ENCODE measurements around the gene NFIB. TPM values are rescaled to one million over a fixed set of nuclear protein-coding genes. Genes with fewer than 3 reads are reported as not detected.

NFIB gene
- total and polyA plus RNA-seq, 2 donors (not counting 3 experiments of a cell fraction or from before 2014, with no cell fraction given): 26.4 to 174 TPM

DNA sequence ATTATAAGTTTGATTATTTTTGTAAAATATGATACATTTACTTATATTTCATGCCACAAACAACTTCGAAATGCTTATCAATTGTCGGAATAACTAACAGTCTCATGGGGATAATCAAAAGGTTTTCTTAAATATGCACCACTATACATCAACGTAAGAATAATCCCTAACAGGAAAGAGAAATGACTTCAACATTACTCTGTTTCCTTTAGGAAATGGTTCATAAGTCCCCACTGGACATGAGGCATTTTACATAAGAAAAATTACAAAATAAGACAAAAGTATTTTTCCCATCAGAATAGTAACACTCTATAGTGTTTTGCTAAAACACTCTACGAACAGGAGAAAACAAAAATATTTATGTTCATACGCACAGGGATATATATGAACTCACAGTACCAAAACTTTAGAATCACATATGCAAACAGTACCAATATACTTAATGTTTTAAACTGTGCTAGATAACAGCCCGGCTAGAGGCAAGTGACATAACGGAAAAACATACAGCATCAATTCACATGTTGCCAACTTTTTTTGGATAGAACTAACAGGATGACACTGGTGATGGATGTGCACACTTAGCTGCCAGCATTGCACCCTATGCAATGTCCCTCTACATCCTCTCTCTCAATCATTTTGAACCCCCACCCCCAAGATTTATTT is 120.5 kb downstream of the NFIB start:
- Histone ChIP-seq H3K9me3 (replicated peaks; ENCODE audit: control insufficient read depth, insufficient read depth, low read length) (no peaks in the 10 kb centered on the region), H3K27me3 (ENCODE audit: control insufficient read depth in 2 of 2, insufficient read depth in 2 of 2, low read length in 2 of 2) (no peaks in the 10 kb centered on the region), H4K20me1 (replicated peaks; ENCODE audit: control insufficient read depth, extremely low read depth, insufficient read depth, low read length) (no peaks in the 10 kb centered on the region), H3K4me1 (ENCODE audit: control insufficient read depth, extremely low read depth, insufficient read depth, low read length) (peaks cover 64% of the 10 kb centered on the region), H3K4me3 (replicated peaks in 1 of 3; ENCODE audit: insufficient read depth in 1 of 3, low read depth in 1 of 3, low read length in 3 of 3) (peak overlapping the region in 2 of 3 experiments; percentile 21 to 55), H3K36me3 (ENCODE audit: control insufficient read depth in 2 of 2, extremely low read depth in 1 of 2, insufficient read depth in 2 of 2, low read length in 2 of 2) (no peaks in the 10 kb centered on the region), H2AFZ (ENCODE audit: low read depth, low read length) (no peak overlapping the region), H3K9ac (replicated peaks; ENCODE audit: extremely low read depth, insufficient read depth, low read length) (peak overlapping the region; percentile 94), H3K79me2 (ENCODE audit: control insufficient read depth, insufficient read depth, low read length) (peaks cover 87% of the 10 kb centered on the region), H3K27ac (ENCODE audit: insufficient read depth, low read depth, low read length) (peak overlapping the region; percentile 97), H3K9me1 (replicated peaks; ENCODE audit: control insufficient read depth, extremely low read depth, insufficient read depth, low read length) (no peaks in the 10 kb centered on the region), H3K4me2 (ENCODE audit: insufficient read depth, low read length) (peak overlapping the region; percentile 95)
- DNase-seq (ENCODE audit: low read depth, low spot score) (peak; percentile 90), FAIRE-seq (peak; percentile 70)
- dilution Hi-C loops (cut with MboI; ENCODE audit: extremely low pct_ligation_motif_present, low sequenced_read_pairs): no loop called here
- intact Hi-C loops (cut with micrococcal nuclease): loop anchor here (1.0 to 10.0 kb wide), 6 partner anchors 38 to 159 kb away; partner anchors contain the start of gene NFIB
- ChIA-PET CTCF (interaction anchor here (2.3 kb wide), 1 partner anchor 10 kb away, joined by 7 read pairs; no protein-coding TSS in a partner anchor), POLR2A (no interaction called here)
- BruUV-seq (replicated peaks): no TSS peak
- TF ChIP-seq FOS (IDR thresholded peaks at IDR 0.05; ENCODE audit: borderline replicate concordance, insufficient read depth, low read length): peak; percentile 86
- TF ChIP-seq JUN (IDR thresholded peaks at IDR 0.05; ENCODE audit: borderline replicate concordance, insufficient read depth, insufficient read length, low read depth): peak; percentile 94
- TF ChIP-seq GATA2 (IDR thresholded peaks at IDR 0.05; ENCODE audit: insufficient read depth, insufficient read length, low read depth, low read length): no peak

DNA sequence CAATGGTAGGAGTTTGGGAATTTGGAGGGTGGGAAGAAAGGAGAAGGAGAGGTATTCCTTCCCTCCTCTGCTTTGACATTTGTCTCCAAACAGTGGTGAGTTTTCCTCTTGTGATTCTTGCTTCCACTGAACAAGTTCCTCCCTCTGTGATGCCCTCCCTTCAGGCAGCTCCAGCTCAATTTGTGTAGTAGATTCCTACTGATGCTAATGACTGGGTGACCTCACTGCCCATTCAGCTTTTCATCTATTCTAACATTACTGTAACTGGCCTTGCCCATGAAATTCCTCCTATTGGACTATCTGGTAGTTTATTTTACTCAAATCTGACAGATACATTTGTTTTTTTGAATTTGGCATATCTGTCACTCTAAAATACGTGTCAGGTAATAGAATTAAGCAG is 121.4 kb downstream of the NFIB start:
- DNase-seq (ENCODE audit: low read depth, low spot score): no peak
- CTCF ChIA-PET: interaction anchor here (1.0 kb wide), 2 partner anchors 30 to 161 kb away, joined by 3 to 4 read pairs; no protein-coding TSS in a partner anchor

More for the DNA sequence above, 121.4 kb downstream of the NFIB start:
- Histone ChIP-seq H3K27me3 (ENCODE audit: control insufficient read depth in 2 of 2, insufficient read depth in 2 of 2, low read length in 2 of 2) (no peaks in the 10 kb centered on the region), H3K4me2 (ENCODE audit: insufficient read depth, low read length) (peak overlapping the region; percentile 95), H2AFZ (ENCODE audit: low read depth, low read length) (no peak overlapping the region), H3K9me1 (replicated peaks; ENCODE audit: control insufficient read depth, extremely low read depth, insufficient read depth, low read length) (no peaks in the 10 kb centered on the region), H3K4me1 (ENCODE audit: control insufficient read depth, extremely low read depth, insufficient read depth, low read length) (peaks cover 60% of the 10 kb centered on the region), H3K9ac (replicated peaks; ENCODE audit: extremely low read depth, insufficient read depth, low read length) (peak overlapping the region; percentile 94), H3K4me3 (replicated peaks in 1 of 3; ENCODE audit: insufficient read depth in 1 of 3, low read depth in 1 of 3, low read length in 3 of 3) (no peak overlapping the region), H3K9me3 (replicated peaks; ENCODE audit: control insufficient read depth, insufficient read depth, low read length) (no peaks in the 10 kb centered on the region), H3K79me2 (ENCODE audit: control insufficient read depth, insufficient read depth, low read length) (peaks cover 87% of the 10 kb centered on the region), H3K27ac (ENCODE audit: insufficient read depth, low read depth, low read length) (peak overlapping the region; percentile 97), H4K20me1 (replicated peaks; ENCODE audit: control insufficient read depth, extremely low read depth, insufficient read depth, low read length) (no peaks in the 10 kb centered on the region), H3K36me3 (ENCODE audit: control insufficient read depth in 2 of 2, extremely low read depth in 1 of 2, insufficient read depth in 2 of 2, low read length in 2 of 2) (no peaks in the 10 kb centered on the region)
- dilution Hi-C loops (cut with MboI; ENCODE audit: extremely low pct_ligation_motif_present, low sequenced_read_pairs): no loop called here
- intact Hi-C loops (cut with micrococcal nuclease): loop anchor here (2.0 to 10.0 kb wide), 4 partner anchors 80 to 158 kb away; partner anchors contain the start of gene NFIB
- POLR2A ChIA-PET: interaction anchor here (0.7 kb wide), 1 partner anchor 11 kb away, joined by 3 read pairs; no protein-coding TSS in a partner anchor
- no peak for TF ChIP-seq FOS (IDR thresholded peaks at IDR 0.05; ENCODE audit: borderline replicate concordance, insufficient read depth, low read length)
- TF ChIP-seq POLR2AphosphoS5 (IDR thresholded peaks at IDR 0.05; ENCODE audit: insufficient read depth, low read depth, low read length): no peak
- TF ChIP-seq CTCF (IDR thresholded peaks at IDR 0.05; ENCODE audit: extremely low read depth in 1 of 2, insufficient read depth in 1 of 2, low read depth in 1 of 2, low read length in 2 of 2): no peak
- TF ChIP-seq EZH2 (IDR thresholded peaks at IDR 0.05; ENCODE audit: borderline replicate concordance, low read depth, low read length, severe bottlenecking): no peak
- no peak for TF ChIP-seq MYC (IDR thresholded peaks at IDR 0.05; ENCODE audit: low read depth, low read length)
- TF ChIP-seq, protein P1, sequence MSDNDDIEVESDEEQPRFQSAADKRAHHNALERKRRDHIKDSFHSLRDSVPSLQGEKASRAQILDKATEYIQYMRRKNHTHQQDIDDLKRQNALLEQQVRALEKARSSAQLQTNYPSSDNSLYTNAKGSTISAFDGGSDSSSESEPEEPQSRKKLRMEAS (IDR thresholded peaks at IDR 0.05; ENCODE audit: insufficient read depth, insufficient read length): no peak
- TF ChIP-seq GATA2 (IDR thresholded peaks at IDR 0.05; ENCODE audit: insufficient read depth, insufficient read length, low read depth, low read length): no peak
- TF ChIP-seq POLR2A (IDR thresholded peaks at IDR 0.05; ENCODE audit: low read depth, low read length): no peak
- no peak for TF ChIP-seq JUN (IDR thresholded peaks at IDR 0.05; ENCODE audit: borderline replicate concordance, insufficient read depth, insufficient read length, low read depth)
- BruUV-seq (replicated peaks): no TSS peak
- FAIRE-seq: no peak

Measured in endothelial cell of umbilical vein (primary cell).